Measurements from ENCODE around the gene SMARCA4. TPM values are rescaled to one million over a fixed set of nuclear protein-coding genes. Genes with fewer than 3 reads are reported as not detected.

SMARCA4 gene
- total RNA-seq, 4 donors from 2014 or later: 78.4 to 115 (median 81.7) TPM

- intact Hi-C loops (cut with DNase I; ENCODE audit: low total_unique reads): no loop called here
- no peak overlapping the region for H3K4me3 ChIP-seq (ENCODE audit: low read depth, poor library complexity, severe bottlenecking)
- DNase-seq (ENCODE audit: low spot score in 2 of 2): no peak
- WGBS, 2 donors: 97 to 98% methylated on average over 14 of the region's 14 CpGs
- TF ChIP-seq, protein P1, sequence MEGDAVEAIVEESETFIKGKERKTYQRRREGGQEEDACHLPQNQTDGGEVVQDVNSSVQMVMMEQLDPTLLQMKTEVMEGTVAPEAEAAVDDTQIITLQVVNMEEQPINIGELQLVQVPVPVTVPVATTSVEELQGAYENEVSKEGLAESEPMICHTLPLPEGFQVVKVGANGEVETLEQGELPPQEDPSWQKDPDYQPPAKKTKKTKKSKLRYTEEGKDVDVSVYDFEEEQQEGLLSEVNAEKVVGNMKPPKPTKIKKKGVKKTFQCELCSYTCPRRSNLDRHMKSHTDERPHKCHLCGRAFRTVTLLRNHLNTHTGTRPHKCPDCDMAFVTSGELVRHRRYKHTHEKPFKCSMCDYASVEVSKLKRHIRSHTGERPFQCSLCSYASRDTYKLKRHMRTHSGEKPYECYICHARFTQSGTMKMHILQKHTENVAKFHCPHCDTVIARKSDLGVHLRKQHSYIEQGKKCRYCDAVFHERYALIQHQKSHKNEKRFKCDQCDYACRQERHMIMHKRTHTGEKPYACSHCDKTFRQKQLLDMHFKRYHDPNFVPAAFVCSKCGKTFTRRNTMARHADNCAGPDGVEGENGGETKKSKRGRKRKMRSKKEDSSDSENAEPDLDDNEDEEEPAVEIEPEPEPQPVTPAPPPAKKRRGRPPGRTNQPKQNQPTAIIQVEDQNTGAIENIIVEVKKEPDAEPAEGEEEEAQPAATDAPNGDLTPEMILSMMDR (IDR thresholded peaks at IDR 0.05): no peak
- no peak for TF ChIP-seq POLR2A (IDR thresholded peaks at IDR 0.05)
Measured at GRCh38 chr19:11007962-11008532, 47.2 kb downstream of the SMARCA4 start.

- DNase-seq (ENCODE audit: low spot score in 2 of 2): no peak
- TF ChIP-seq, protein P1 (IDR thresholded peaks at IDR 0.05): no peak
- TF ChIP-seq POLR2A (IDR thresholded peaks at IDR 0.05): no peak
- 94 to 97% methylated on average over 8 to 9 of the region's 9 CpGs for WGBS, 2 donors
- H3K4me3 ChIP-seq (ENCODE audit: low read depth, poor library complexity, severe bottlenecking): no peak overlapping the region
- intact Hi-C loops (cut with DNase I; ENCODE audit: low total_unique reads): no loop called here
Measured at GRCh38 chr19:11010041-11010440, 49.2 kb downstream of the SMARCA4 start.

DNA sequence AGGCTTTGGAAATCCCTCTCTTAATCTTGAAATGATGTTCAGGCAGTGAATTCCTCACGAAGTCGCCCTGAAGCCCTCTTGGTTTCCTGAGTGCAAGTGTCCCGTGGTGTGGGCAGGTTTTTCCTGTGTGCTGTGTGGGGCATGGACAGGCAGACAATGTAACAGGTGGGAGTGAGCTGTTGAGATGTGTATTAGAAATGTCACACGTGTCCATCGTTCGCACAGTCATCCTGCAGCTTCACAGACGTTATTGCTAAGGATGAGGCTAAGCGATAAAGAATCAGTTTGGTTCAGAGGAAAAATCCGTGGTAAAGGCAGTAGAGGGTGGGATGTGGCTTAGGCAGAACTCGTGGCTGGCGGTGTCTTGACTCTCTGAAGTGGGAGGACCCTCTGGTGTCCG is 51.7 kb downstream of the SMARCA4 start:
- no peak for DNase-seq (ENCODE audit: low spot score in 2 of 2)
- intact Hi-C loops (cut with DNase I; ENCODE audit: low total_unique reads): no loop called here
- no peak overlapping the region for H3K4me3 ChIP-seq (ENCODE audit: low read depth, poor library complexity, severe bottlenecking)
- TF ChIP-seq POLR2A (IDR thresholded peaks at IDR 0.05): no peak
- TF ChIP-seq, protein P1 (IDR thresholded peaks at IDR 0.05): no peak
- WGBS, 2 donors: 87 to 89% methylated on average over 12 of the region's 12 CpGs

GRCh38 chr19:11013771-11014170 is 52.9 kb downstream of the SMARCA4 start:
- no peak for DNase-seq (ENCODE audit: low spot score in 2 of 2)
- intact Hi-C loops (cut with DNase I; ENCODE audit: low total_unique reads): no loop called here
- TF ChIP-seq, protein P1 (IDR thresholded peaks at IDR 0.05): no peak
- no peak for TF ChIP-seq POLR2A (IDR thresholded peaks at IDR 0.05)
- WGBS, 2 donors: 95 to 97% methylated on average over 7 of the region's 7 CpGs
- H3K4me3 ChIP-seq (ENCODE audit: low read depth, poor library complexity, severe bottlenecking): no peak overlapping the region

DNA sequence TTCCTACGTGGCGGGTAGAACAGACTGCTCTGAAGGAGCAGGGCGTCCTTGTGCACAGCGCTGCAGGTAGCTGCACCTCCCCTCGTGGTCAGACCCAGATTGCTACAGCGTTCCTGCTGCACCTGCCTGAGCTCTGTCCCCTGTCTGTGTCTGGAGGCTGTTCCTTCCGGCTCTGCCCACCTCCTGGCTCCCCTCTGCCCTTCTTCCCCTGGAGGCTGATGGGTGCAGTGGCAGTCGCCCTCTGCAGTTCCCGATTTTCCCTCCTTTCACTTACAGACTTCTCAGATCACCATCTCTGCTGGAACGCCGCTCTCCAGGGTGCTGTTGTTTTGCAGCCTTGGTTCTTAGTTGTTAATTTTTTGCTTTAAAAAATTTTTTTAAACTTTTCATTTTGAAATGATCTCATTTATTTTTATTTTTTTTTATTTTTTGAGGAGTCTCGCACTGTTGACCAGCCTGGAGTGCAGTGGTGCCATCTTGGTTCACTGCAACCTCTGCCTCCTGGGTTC is 53.6 kb downstream of the SMARCA4 start:
- no peak for DNase-seq (ENCODE audit: low spot score in 2 of 2)
- no peak for TF ChIP-seq POLR2A (IDR thresholded peaks at IDR 0.05)
- TF ChIP-seq, protein P1 (IDR thresholded peaks at IDR 0.05): no peak
- H3K4me3 ChIP-seq (ENCODE audit: low read depth, poor library complexity, severe bottlenecking): no peak overlapping the region
- intact Hi-C loops (cut with DNase I; ENCODE audit: low total_unique reads): no loop called here
- 89 to 92% methylated on average over 12 of the region's 12 CpGs for WGBS, 2 donors

DNA sequence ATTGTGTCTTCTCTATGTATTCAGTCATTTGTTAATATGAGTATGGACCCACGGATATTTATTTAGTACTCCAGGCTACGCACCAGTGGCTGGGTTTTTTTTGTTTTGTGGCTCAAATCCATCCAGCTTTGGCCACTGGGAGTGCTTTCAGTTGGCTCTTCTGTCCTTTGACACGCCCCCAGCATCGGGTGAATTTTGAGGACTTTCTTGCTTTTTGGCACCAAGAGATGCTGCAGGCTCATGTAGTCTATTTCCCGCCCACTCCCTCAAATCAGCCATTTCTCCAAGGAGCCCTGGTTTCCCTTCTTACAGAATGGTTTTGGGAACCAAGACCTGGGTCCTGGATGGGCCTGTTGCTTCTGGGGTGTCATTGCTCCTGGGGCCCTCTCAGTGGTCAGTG is 55.8 kb downstream of the SMARCA4 start:
- intact Hi-C loops (cut with DNase I; ENCODE audit: low total_unique reads): no loop called here

More for the DNA sequence above, 55.8 kb downstream of the SMARCA4 start:
- 68 to 74% methylated on average over 5 of the region's 5 CpGs for WGBS, 2 donors
- H3K4me3 ChIP-seq (ENCODE audit: low read depth, poor library complexity, severe bottlenecking): no peak overlapping the region
- no peak for DNase-seq (ENCODE audit: low spot score in 2 of 2)
- TF ChIP-seq, protein P1 (IDR thresholded peaks at IDR 0.05): no peak

All from lower leg skin (tissue), 4 donors.